HG02884 (cell line): Measurements from ENCODE around the gene SLC35E4.

Experiments
- ATAC-seq: cut with Tn5 transposase; IDR thresholded peaks from one replicate; pipeline ENCODE4 v1.9.1; 2021; ENCODE audit warnings: mild to moderate bottlenecking, moderate library complexity; ENCODE audit not compliant: unreplicated experiment

SLC35E4 gene

GRCh38 chr22:30685178-30685577 is 49.6 kb downstream of the SLC35E4 start:
- ATAC-seq: no peak

- no peak for ATAC-seq
These were observed 51.8 kb downstream of the SLC35E4 start for GRCh38 chr22:30687358-30687757.

GRCh38 chr22:30689622-30690021 is 54.0 kb downstream of the SLC35E4 start:
- ATAC-seq: no peak

DNA sequence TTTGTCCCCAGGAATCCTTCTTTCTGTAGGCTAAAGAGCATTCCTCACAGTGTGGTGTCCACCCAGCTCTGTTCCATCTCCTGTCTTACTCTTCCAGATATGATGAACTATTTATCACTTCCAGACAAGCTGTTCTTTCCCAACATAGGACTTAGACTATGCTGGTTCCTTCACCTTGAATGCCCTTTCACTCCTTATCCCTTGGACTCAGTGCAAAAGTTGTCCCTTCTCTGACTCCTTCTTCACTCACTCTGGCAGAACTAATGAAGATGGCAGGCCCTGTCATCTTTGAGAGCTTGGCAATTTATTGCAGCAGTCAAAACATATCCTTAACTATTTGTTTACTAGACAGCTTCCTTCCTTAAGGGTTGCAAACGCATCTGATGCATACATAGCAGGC is 55.6 kb downstream of the SLC35E4 start:
- no peak for ATAC-seq

DNA sequence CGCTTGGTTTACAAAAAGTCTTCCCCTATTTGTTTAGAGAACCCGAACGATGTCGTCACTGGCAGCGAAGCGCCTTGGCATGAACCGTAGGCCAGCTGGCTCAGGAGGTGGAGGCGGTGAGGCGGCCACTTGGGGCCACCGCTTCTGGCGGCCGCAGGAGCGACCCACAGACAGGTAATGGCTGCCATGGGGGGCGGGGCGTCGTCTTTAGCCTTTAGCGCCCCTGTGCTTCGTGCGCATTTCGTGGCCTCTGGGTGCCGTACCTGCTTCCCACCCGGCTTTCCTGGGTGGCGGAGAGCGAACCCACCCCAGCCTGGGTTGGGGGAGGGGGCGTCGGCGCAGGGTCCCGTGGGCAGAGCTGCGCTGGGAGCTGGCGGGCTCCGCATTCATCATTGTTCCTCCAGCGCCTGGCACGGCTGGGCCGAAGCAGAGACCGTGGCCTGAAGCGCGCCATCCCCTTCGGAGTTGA is 58.6 kb downstream of the SLC35E4 start:
- ATAC-seq: no peak

- no peak for ATAC-seq
These were observed 59.2 kb downstream of the SLC35E4 start, which contains the start of gene OSBP2 for GRCh38 chr22:30694640-30695350. OSBP2 (plus strand) TSS chr22:30694874; CDS start chr22:30694910, 36 bp downstream.

DNA sequence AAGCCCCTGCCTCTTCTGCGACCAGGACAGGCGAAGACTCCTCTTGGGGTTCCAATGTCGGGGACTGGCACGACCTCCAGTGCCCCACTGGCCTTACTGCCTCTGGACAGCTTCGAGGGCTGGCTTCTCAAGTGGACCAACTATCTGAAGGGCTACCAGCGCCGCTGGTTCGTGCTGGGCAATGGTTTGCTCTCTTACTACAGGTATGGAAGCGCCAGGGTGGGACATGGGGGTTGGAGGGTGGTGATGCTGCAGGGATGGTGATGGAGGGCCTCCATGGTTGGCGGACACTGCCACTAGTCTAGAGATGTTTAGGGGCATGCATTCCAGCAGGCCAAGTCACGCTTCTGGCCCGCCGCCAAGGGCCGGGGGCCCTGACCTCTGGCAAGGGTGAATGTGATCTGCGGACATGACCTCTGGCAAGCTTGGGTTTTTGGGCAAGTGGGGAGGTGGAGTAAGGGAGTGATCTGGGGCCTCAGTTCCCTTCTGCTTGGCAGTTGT is 59.8 kb downstream of the SLC35E4 start:
- no peak for ATAC-seq

GRCh38 chr22:30695871-30696655 is 60.5 kb downstream of the SLC35E4 start:
- no peak for ATAC-seq
